Bronchus fibroblast of lung (primary cell): ENCODE measurements around the gene LRRC3. TPM values are rescaled to one million over a fixed set of nuclear protein-coding genes. Genes with fewer than 3 reads are reported as not detected.

Source experiments
- total RNA-seq: library from RNA; depleted of rRNA; stranded (reverse); fragments of >200 nt; gene quantifications from 2 replicates; pipeline ENCODE4 v1.2.3, GENCODE V29; 2015

LRRC3 gene, protein sequence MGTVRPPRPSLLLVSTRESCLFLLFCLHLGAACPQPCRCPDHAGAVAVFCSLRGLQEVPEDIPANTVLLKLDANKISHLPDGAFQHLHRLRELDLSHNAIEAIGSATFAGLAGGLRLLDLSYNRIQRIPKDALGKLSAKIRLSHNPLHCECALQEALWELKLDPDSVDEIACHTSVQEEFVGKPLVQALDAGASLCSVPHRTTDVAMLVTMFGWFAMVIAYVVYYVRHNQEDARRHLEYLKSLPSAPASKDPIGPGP
- total RNA-seq: 1.3 and 1.5 TPM in 2 replicates

DNA sequence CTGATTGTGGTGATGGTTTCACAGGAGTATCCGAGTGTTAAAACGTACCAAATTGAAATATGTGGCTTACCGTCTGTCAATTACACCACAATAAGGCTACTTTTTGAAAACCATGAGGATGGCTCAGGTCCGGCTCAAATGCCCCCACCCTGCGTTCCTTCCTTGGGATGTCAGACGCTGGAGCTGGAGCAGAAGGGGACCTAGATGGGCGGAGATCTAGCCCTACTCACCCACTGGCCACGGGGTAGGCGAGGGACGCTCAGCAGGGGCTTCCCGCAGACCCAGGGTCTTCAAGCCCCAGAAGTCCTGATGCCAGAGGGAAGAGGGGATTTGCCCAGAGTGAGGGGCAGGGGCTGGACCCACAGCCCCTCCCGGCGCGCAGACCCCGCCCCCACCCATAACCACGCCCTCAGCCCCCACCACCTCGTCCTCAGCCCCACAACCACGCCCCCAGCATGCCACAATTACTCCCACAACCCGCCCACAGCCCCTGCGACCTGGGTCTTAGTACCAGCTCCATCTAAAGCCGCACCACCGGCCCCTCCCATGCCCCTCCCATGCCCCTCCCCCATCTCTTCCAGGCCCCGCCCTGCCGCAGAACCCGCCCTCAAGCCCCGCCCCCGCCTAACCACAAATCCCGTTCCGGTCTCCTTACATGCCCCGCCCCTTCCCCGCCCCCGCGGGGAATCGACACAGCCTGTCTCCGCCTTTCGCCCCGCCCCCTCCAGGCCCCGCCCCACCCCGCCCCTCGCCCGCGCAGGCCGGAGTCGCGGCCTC lies at the start of gene LRRC3:
Gene LRRC3 (plus strand): TSS at position 764 of the 777 bp plus-strand sequence. CDS start 1,135 bp downstream, outside the sequence.

Other genes starting within 250 kb of the LRRC3 start
- under 0.01 TPM in 1 of 2 replicates, not detected in the other for gene ICOSLG, start 214.6 kb upstream of the LRRC3 start, total RNA-seq
- not detected in 2 replicates for gene DNMT3L, start 193.6 kb upstream of the LRRC3 start, total RNA-seq
- gene AIRE, start 169.6 kb upstream of the LRRC3 start, total RNA-seq: not detected in 2 replicates
- gene PFKL, start 155.5 kb upstream of the LRRC3 start, total RNA-seq: 96.3 and 107 TPM in 2 replicates
- gene CFAP410, start 116.1 kb upstream of the LRRC3 start, total RNA-seq: 13.3 and 16.6 TPM in 2 replicates
- not detected in 2 replicates for gene TRPM2, start 101.9 kb upstream of the LRRC3 start, total RNA-seq
- not detected in 2 replicates for gene KRTAP10-1, start 84.7 kb downstream of the LRRC3 start, total RNA-seq
- not detected in 2 replicates for gene KRTAP10-2, start 96.0 kb downstream of the LRRC3 start, total RNA-seq
- gene KRTAP10-3, start 103.3 kb downstream of the LRRC3 start, total RNA-seq: not detected in 2 replicates
- not detected in 2 replicates for gene KRTAP10-4, start 118.2 kb downstream of the LRRC3 start, total RNA-seq
- not detected in 2 replicates for gene KRTAP10-5, start 125.1 kb downstream of the LRRC3 start, total RNA-seq
- gene KRTAP10-6, start 137.0 kb downstream of the LRRC3 start, total RNA-seq: not detected in 2 replicates
- gene KRTAP10-7, start 145.1 kb downstream of the LRRC3 start, total RNA-seq: not detected in 2 replicates
- gene KRTAP10-8, start 156.6 kb downstream of the LRRC3 start, total RNA-seq: not detected in 2 replicates
- not detected in 2 replicates for gene KRTAP10-9, start 171.6 kb downstream of the LRRC3 start, total RNA-seq
- gene KRTAP10-10, start 181.8 kb downstream of the LRRC3 start, total RNA-seq: not detected in 2 replicates
- gene KRTAP10-11, start 190.9 kb downstream of the LRRC3 start, total RNA-seq: not detected in 2 replicates
- not detected in 2 replicates for gene KRTAP12-4, start 199.1 kb downstream of the LRRC3 start, total RNA-seq
- not detected in 2 replicates for gene KRTAP12-3, start 202.4 kb downstream of the LRRC3 start, total RNA-seq
- not detected in 2 replicates for gene KRTAP12-2, start 211.4 kb downstream of the LRRC3 start, total RNA-seq
- gene KRTAP12-1, start 226.7 kb downstream of the LRRC3 start, total RNA-seq: not detected in 2 replicates
- not detected in 2 replicates for gene KRTAP10-12, start 241.7 kb downstream of the LRRC3 start, total RNA-seq